Measurements from ENCODE around the gene SPEF2.

- TF ChIP-seq CTCF (IDR thresholded peaks at IDR 0.05; ENCODE audit: insufficient read depth, low read depth, low read length) (no peak), EZH2 (IDR thresholded peaks at IDR 0.05; ENCODE audit: insufficient read depth, low read length) (no peak)
Observed at GRCh38 chr5:35847491-35847890, 229.8 kb downstream of the SPEF2 start.

Measured in astrocyte (in vitro differentiated cells and primary cell).